Inflammatory macrophage treated with lipopolysaccharide for 4 hours (primary cell): ENCODE data around the gene SYT1.
"Not testable (repeated sequence)": the region's sequence is repeated elsewhere in the genome, so short reads cannot be mapped to it uniquely, and the experiment has no call there.

Source experiments
- DNase-seq: peaks from one replicate; pipeline ENCODE4 v3.0.0-alpha.2; 2020

The SYT1 gene

GRCh38 chr12:79156846-79157463 is 292.4 kb downstream of the SYT1 start:
- no peak for DNase-seq

GRCh38 chr12:79161249-79161934 is 296.8 kb downstream of the SYT1 start:
- DNase-seq = no peak

- no peak for DNase-seq
Measured at GRCh38 chr12:79162147-79162772, 297.7 kb downstream of the SYT1 start.

GRCh38 chr12:79162948-79163347 is 298.4 kb downstream of the SYT1 start:
- DNase-seq = no peak

- no peak for DNase-seq
Measured at GRCh38 chr12:79164890-79165289, 300.3 kb downstream of the SYT1 start.

- DNase-seq = no peak
Measured at GRCh38 chr12:79168687-79169086, 304.1 kb downstream of the SYT1 start.

- peak; percentile 5 for DNase-seq
Measured at GRCh38 chr12:79174626-79175025, 310.1 kb downstream of the SYT1 start.

GRCh38 chr12:79183003-79183402 is 318.4 kb downstream of the SYT1 start:
- DNase-seq = no peak

- DNase-seq = peak; percentile 11
Measured at GRCh38 chr12:79183926-79184325, 319.4 kb downstream of the SYT1 start.

- no peak for DNase-seq
Measured at GRCh38 chr12:79186506-79186905, 321.9 kb downstream of the SYT1 start.

- no peak for DNase-seq
Measured at GRCh38 chr12:79187032-79187431, 322.5 kb downstream of the SYT1 start.

GRCh38 chr12:79191391-79191790 is 326.8 kb downstream of the SYT1 start:
- no peak for DNase-seq

GRCh38 chr12:79194595-79194994 is 330.0 kb downstream of the SYT1 start:
- no peak for DNase-seq

- no peak for DNase-seq
Measured at GRCh38 chr12:79199166-79199565, 334.6 kb downstream of the SYT1 start.

- DNase-seq = no peak
Measured at GRCh38 chr12:79200176-79200575, 335.6 kb downstream of the SYT1 start.

- DNase-seq = no peak
Measured at GRCh38 chr12:79203058-79203647, 338.6 kb downstream of the SYT1 start.

- no peak for DNase-seq
Measured at GRCh38 chr12:79206871-79207270, 342.3 kb downstream of the SYT1 start.

- not testable (repeated sequence) for DNase-seq
Measured at GRCh38 chr12:79210403-79210802, 345.8 kb downstream of the SYT1 start.

GRCh38 chr12:79217306-79217705 is 352.7 kb downstream of the SYT1 start:
- no peak for DNase-seq

GRCh38 chr12:79223210-79223609 is 358.6 kb downstream of the SYT1 start:
- no peak for DNase-seq

- no peak for DNase-seq
Measured at GRCh38 chr12:79223761-79224160, 359.2 kb downstream of the SYT1 start.

- no peak for DNase-seq
Measured at GRCh38 chr12:79227091-79227490, 362.5 kb downstream of the SYT1 start.

- no peak for DNase-seq
Measured at GRCh38 chr12:79227646-79228045, 363.1 kb downstream of the SYT1 start.

GRCh38 chr12:79233341-79233781 is 368.8 kb downstream of the SYT1 start:
- no peak for DNase-seq
